Measurements from ENCODE around the gene FAAP100. TPM values are rescaled to one million over a fixed set of nuclear protein-coding genes. Genes with fewer than 3 reads are reported as not detected.

The FAAP100 gene
- total RNA-seq, 2 experiments from 2014 or later, result 40.5 to 42.7 TPM

DNA sequence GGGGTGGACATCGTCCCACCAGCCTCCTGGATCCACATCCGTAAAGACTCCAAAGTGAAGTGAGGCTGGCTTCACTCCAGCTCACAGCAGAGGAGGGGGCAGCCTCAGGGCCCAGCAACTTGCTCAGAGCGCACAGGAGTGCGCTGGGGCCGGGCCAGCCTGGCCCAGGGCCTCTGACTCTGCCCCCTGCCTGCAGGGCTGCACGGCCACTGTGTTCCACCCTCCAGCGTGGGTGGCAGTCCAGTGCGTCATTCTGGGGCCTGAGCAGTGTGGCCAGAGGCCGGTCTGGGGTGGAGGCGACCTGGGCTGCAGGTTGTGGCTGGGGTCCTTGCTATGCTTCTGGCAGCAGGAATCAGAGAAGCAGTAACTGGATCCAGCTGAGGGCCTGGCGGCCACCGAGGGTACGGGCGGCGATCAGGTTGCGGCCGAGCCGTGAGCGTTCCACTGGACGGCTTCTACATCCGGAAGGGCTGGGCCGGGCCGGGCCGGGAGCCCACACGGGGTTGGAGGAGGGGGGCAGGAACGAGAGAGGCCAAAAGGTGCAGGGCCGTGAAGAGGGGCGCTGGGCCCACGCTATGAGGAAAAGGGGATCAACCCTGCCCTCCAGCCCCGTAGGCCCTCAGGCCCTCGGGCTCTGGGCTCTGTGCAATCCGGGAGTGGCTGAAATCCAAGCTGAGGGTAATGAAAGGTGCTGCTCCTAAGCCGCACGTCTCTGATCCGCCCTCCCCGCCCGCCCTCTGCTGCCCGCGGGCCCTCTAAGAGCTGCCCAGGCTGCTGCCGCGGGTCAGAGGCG lies 24.4 kb downstream of the FAAP100 start, which contains the start of gene FSCN2:
TSS of gene FSCN2 (plus strand) at position 787 of the 793 bp plus-strand sequence. CDS start 155 bp downstream, outside the sequence.
- intact Hi-C loops (cut with micrococcal nuclease), result no loop called here

DNA sequence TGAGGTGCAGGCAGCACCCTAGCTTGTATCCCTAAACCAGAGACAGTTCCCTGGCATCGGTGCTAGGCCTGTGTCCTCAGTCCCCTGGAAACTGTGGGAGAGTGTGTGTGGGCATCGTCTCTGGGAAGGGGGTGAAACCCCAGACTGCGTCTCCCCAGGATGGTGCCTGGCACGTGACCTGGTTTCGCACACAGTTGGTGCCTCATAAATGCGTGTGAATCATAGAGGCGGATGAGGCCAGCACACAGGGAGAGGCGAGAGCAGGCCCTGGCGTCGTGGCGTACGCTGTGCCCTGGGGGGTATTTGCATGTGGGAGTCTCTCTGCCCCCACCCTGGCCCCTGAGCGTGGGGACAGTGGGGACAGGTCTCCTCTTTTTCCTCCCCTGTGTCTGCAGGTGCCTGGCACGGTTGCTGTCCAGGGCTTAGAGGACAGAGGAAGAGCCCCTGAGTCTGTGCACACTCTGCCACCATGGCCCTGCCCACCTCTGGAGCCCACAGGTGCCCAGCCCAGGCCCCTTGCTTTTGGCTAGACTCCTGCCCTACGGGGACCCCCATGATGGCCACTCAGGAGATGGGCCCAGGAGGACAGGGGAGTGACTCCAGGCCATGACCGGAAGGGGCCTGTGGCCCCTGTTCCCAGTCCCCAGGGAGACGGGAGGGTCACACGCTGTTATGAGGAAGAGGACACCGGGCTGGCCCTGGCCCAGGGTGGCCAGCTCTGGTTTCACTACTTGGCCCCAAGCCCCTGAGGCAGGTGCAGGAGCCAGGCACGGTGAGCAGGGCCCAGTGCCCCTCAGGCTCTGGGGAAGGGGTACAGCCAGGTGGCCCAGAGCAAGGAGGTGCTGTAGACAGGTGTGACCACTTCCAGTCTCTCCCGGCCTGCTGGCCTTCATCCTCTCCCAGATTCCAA lies 25.2 kb downstream of the FAAP100 start:
- POLR2A ChIA-PET, result no interaction called here

More for the DNA sequence above, 24.4 kb downstream of the FAAP100 start, which contains the start of gene FSCN2:
- ATAC-seq, result no peak
- H3K9me3 Mint-ChIP-seq, result no peaks in the 10 kb centered on the region
- H3K27me3 Mint-ChIP-seq, result peaks cover 5% of the 10 kb centered on the region
- H3K4me1 Mint-ChIP-seq (ENCODE audit: low read depth), result no peaks in the 10 kb centered on the region
- CTCF ChIA-PET, result no interaction called here
- H3K27ac Mint-ChIP-seq, result no peak within 1 kb of the TSS
- TF ChIP-seq, protein P1, sequence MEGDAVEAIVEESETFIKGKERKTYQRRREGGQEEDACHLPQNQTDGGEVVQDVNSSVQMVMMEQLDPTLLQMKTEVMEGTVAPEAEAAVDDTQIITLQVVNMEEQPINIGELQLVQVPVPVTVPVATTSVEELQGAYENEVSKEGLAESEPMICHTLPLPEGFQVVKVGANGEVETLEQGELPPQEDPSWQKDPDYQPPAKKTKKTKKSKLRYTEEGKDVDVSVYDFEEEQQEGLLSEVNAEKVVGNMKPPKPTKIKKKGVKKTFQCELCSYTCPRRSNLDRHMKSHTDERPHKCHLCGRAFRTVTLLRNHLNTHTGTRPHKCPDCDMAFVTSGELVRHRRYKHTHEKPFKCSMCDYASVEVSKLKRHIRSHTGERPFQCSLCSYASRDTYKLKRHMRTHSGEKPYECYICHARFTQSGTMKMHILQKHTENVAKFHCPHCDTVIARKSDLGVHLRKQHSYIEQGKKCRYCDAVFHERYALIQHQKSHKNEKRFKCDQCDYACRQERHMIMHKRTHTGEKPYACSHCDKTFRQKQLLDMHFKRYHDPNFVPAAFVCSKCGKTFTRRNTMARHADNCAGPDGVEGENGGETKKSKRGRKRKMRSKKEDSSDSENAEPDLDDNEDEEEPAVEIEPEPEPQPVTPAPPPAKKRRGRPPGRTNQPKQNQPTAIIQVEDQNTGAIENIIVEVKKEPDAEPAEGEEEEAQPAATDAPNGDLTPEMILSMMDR (IDR thresholded peaks at IDR 0.05), result no peak
- DNase-seq, result no peak
- no peak within 1 kb of the TSS for H3K4me3 Mint-ChIP-seq
- no peaks in the 10 kb centered on the region for H3K36me3 Mint-ChIP-seq (ENCODE audit: low read depth)
- POLR2A ChIA-PET, result no interaction called here

DNA sequence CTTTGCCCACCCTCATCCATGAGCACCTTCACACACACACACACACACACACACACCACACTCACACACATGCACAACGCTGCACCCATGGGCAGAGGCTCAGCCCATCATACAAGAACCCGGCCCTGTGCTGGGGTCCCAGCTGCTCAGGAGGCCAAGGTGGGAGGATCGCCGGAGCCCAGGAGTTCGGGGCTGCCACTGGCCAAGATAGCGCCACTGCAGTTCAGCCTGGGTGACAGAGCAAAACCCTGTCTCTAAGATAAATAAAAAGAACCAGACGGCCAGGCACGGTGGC lies 27.3 kb downstream of the FAAP100 start:
- Mint-ChIP-seq H3K4me1 (ENCODE audit: low read depth) (peaks cover 4% of the 10 kb centered on the region), H3K9me3 (no peaks in the 10 kb centered on the region), H3K27ac (no peak overlapping the region), H3K4me3 (no peak overlapping the region), H3K27me3 (peaks cover 5% of the 10 kb centered on the region), H3K36me3 (ENCODE audit: low read depth) (no peaks in the 10 kb centered on the region)
- intact Hi-C loops (cut with micrococcal nuclease), result loop anchor here (5.0 kb wide), 1 partner anchor 172 kb away; no protein-coding TSS in a partner anchor
- DNase-seq (no peak), ATAC-seq (no peak)
- ChIA-PET CTCF (no interaction called here), POLR2A (no interaction called here)
- TF ChIP-seq, protein P1 (IDR thresholded peaks at IDR 0.05), result no peak

More for the DNA sequence above, 25.2 kb downstream of the FAAP100 start:
- no peak overlapping the region for H3K4me3 Mint-ChIP-seq
- no peaks in the 10 kb centered on the region for H3K4me1 Mint-ChIP-seq (ENCODE audit: low read depth)
- H3K36me3 Mint-ChIP-seq (ENCODE audit: low read depth), result no peaks in the 10 kb centered on the region
- H3K27me3 Mint-ChIP-seq, result peaks cover 5% of the 10 kb centered on the region
- CTCF ChIA-PET, result no interaction called here
- intact Hi-C loops (cut with micrococcal nuclease), result no loop called here
- ATAC-seq (no peak), DNase-seq (no peak)
- no peak overlapping the region for H3K27ac Mint-ChIP-seq
- TF ChIP-seq, protein P1 (IDR thresholded peaks at IDR 0.05), result no peak
- no peaks in the 10 kb centered on the region for H3K9me3 Mint-ChIP-seq

DNA sequence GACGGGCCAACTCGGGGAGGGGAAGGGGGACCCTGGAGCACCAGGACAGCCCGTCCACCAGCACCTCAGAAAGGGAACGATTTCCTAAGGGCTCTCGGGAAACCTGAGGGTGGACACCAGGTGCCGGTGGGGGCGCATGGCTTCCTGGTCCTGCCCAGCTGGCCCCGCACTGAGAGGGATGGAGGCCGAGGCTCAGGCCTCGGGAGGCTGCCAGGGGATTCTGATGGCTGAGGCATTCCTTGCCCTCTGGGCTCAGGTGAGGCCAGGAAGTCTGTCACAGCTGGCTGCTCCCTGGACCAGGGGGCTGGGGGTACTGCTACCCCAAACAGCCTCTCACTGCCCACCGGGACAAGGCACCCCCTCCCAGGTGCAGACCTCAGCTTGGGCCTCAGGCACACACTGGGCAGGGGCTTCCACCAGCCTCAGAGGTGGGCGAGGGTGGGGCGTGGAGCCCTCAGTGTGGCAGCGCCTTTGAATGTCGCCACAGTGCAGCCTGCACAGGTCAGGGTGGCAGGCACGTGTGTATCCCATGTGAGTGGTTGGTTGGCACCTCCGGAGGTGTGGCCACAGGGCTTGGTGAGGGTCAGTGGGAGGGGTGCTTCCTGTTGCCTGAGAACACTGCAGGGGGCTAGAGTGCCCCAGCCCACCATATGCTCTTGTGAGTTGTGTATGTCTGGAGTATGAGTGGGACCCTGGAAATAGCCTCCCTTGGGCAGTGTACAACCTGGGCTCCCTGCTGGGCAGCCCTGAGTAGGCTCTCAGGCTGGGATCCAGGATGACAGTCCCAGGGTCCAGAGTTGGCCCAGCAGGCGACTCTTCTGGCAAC lies 27.9 kb downstream of the FAAP100 start:
- ChIA-PET POLR2A (no interaction called here), CTCF (no interaction called here)
- Mint-ChIP-seq H3K4me1 (ENCODE audit: low read depth) (peaks cover 4% of the 10 kb centered on the region), H3K4me3 (no peak overlapping the region), H3K9me3 (no peaks in the 10 kb centered on the region), H3K27me3 (peaks cover 5% of the 10 kb centered on the region), H3K36me3 (ENCODE audit: low read depth) (no peaks in the 10 kb centered on the region), H3K27ac (no peak overlapping the region)
- ATAC-seq (no peak), DNase-seq (no peak)
- intact Hi-C loops (cut with micrococcal nuclease), result loop anchor here (5.0 kb wide), 1 partner anchor 173 kb away; no protein-coding TSS in a partner anchor
- TF ChIP-seq, protein P1 (IDR thresholded peaks at IDR 0.05), result no peak

Measured in activated CD8-positive, alpha-beta T cell treated with anti-CD3 and anti-CD28 coated beads for 36 hours (primary cell).